ENCODE results near the gene C9orf50.
"Not testable (repeated sequence)": the region's sequence is repeated elsewhere in the genome, so short reads cannot be mapped to it uniquely, and the experiment has no call there.

Gene C9orf50

GRCh38 chr9:129648092-129648763 is 27.3 kb upstream of the C9orf50 start:
- DNase-seq (ENCODE audit: low read depth), result no peak

- no peak for DNase-seq (ENCODE audit: low read depth)
These were observed 26.7 kb upstream of the C9orf50 start for GRCh38 chr9:129647635-129648034.

GRCh38 chr9:129646654-129647053 is 25.8 kb upstream of the C9orf50 start:
- DNase-seq (ENCODE audit: low read depth), result no peak

GRCh38 chr9:129646252-129646651 is 25.4 kb upstream of the C9orf50 start:
- no peak for DNase-seq (ENCODE audit: low read depth)

- no peak for DNase-seq (ENCODE audit: low read depth)
These were observed 24.0 kb upstream of the C9orf50 start for GRCh38 chr9:129644902-129645301.

- DNase-seq (ENCODE audit: low read depth), result no peak
These were observed 23.5 kb upstream of the C9orf50 start for GRCh38 chr9:129644365-129644764.

GRCh38 chr9:129643706-129644105 is 22.8 kb upstream of the C9orf50 start:
- DNase-seq (ENCODE audit: low read depth), result no peak

- peak; percentile 91 for DNase-seq (ENCODE audit: low read depth)
These were observed 21.1 kb upstream of the C9orf50 start, which contains the start of gene ASB6 for GRCh38 chr9:129641750-129642585. Gene ASB6, minus strand, starts transcription at chr9:129642151. Its CDS starts 152 bp downstream, at chr9:129641999.

- DNase-seq (ENCODE audit: low read depth), result no peak
These were observed 20.2 kb upstream of the C9orf50 start for GRCh38 chr9:129640871-129641749.

- no peak for DNase-seq (ENCODE audit: low read depth)
These were observed 19.4 kb upstream of the C9orf50 start for GRCh38 chr9:129640086-129640870.

- DNase-seq (ENCODE audit: low read depth), result no peak
These were observed 18.8 kb upstream of the C9orf50 start for GRCh38 chr9:129639756-129640085.

GRCh38 chr9:129639034-129639630 is 18.2 kb upstream of the C9orf50 start:
- no peak for DNase-seq (ENCODE audit: low read depth)

- DNase-seq (ENCODE audit: low read depth), result no peak
These were observed 17.0 kb upstream of the C9orf50 start for GRCh38 chr9:129637673-129638439.

- DNase-seq (ENCODE audit: low read depth), result no peak
These were observed 16.2 kb upstream of the C9orf50 start for GRCh38 chr9:129637102-129637501.

- DNase-seq (ENCODE audit: low read depth), result not testable (repeated sequence)
These were observed 15.4 kb upstream of the C9orf50 start for GRCh38 chr9:129636343-129636742.

GRCh38 chr9:129635099-129636065 is 14.5 kb upstream of the C9orf50 start:
- DNase-seq (ENCODE audit: low read depth), result no peak

- no peak for DNase-seq (ENCODE audit: low read depth)
These were observed 12.9 kb upstream of the C9orf50 start for GRCh38 chr9:129633848-129634247.

- no peak for DNase-seq (ENCODE audit: low read depth)
These were observed 12.3 kb upstream of the C9orf50 start for GRCh38 chr9:129633207-129633606.

GRCh38 chr9:129632460-129632859 is 11.6 kb upstream of the C9orf50 start:
- no peak for DNase-seq (ENCODE audit: low read depth)

All from activated T-cell treated with anti-CD3 and anti-CD28 coated beads for 24 hours (primary cell).